ENCODE measurements around the gene TPH2.

DNA sequence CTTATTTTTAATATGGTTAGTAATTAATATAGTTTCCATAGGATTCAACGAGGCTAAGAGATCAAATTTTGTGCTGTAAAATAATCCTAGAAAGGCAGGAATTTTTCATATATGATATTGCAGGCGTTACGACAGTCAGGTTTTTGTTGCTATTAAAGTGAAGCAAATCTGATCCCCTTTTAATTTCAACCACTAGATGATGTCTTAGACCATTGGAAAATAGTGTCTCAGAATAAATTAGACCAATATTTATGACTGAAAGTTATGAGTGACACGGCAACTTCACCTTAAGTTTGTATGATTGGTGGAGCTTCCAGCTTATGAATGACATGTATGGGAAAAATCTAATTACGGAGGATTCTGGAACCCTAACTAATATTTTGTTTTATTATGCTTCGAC, 2.5 kb downstream of the TPH2 start:
- TF ChIP-seq, protein P1, sequence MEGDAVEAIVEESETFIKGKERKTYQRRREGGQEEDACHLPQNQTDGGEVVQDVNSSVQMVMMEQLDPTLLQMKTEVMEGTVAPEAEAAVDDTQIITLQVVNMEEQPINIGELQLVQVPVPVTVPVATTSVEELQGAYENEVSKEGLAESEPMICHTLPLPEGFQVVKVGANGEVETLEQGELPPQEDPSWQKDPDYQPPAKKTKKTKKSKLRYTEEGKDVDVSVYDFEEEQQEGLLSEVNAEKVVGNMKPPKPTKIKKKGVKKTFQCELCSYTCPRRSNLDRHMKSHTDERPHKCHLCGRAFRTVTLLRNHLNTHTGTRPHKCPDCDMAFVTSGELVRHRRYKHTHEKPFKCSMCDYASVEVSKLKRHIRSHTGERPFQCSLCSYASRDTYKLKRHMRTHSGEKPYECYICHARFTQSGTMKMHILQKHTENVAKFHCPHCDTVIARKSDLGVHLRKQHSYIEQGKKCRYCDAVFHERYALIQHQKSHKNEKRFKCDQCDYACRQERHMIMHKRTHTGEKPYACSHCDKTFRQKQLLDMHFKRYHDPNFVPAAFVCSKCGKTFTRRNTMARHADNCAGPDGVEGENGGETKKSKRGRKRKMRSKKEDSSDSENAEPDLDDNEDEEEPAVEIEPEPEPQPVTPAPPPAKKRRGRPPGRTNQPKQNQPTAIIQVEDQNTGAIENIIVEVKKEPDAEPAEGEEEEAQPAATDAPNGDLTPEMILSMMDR (IDR thresholded peaks at IDR 0.05), result no peak
- TF ChIP-seq, protein P2, sequence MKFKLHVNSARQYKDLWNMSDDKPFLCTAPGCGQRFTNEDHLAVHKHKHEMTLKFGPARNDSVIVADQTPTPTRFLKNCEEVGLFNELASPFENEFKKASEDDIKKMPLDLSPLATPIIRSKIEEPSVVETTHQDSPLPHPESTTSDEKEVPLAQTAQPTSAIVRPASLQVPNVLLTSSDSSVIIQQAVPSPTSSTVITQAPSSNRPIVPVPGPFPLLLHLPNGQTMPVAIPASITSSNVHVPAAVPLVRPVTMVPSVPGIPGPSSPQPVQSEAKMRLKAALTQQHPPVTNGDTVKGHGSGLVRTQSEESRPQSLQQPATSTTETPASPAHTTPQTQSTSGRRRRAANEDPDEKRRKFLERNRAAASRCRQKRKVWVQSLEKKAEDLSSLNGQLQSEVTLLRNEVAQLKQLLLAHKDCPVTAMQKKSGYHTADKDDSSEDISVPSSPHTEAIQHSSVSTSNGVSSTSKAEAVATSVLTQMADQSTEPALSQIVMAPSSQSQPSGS (CRISPR knock-in tag; IDR thresholded peaks at IDR 0.05; ENCODE audit: borderline replicate concordance, low read depth), result no peak
- TF ChIP-seq FOXP1 (CRISPR knock-in tag; IDR thresholded peaks at IDR 0.05; ENCODE audit: borderline replicate concordance), result no peak
- TF ChIP-seq RORB (CRISPR knock-in tag; IDR thresholded peaks at IDR 0.05), result no peak
- TF ChIP-seq ATF1 (CRISPR knock-in tag; IDR thresholded peaks at IDR 0.05), result no peak
- no peak for TF ChIP-seq IRF2 (CRISPR knock-in tag; IDR thresholded peaks at IDR 0.05; ENCODE audit: borderline replicate concordance, low read depth)
- TF ChIP-seq, protein P3, sequence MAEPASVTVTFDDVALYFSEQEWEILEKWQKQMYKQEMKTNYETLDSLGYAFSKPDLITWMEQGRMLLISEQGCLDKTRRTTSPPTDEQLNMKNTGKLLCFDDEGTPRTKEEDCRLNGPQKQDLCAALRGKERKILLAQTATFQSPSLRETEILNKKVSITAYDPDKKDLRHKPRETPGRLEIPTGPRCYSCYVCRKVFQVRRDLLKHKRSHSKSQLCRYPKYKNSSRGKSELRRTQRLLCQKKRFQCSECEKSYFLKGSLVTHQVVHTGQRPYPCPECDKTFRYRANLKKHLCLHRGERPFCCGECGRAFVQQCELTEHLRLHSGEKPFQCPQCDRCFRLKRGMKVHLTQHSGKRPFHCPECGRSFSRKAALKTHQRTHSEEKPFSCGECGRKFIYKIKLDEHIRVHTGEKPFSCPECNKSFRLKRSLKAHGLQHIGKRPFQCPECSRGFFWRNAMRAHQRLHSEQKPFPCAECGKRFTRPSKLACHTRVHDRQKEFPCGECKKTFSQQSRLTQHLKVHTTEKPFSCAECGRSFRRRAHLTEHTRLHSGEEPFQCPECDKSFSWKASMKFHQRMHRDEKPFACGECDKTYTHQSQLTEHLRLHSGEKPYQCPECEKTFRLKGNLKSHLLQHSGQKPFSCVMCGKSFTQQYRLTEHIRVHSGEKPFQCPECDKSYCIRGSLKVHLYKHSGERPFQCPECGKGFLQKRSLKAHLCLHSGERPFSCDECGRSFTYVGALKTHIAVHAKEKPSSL (CRISPR knock-in tag; conservative IDR thresholded peaks at IDR 0.05), result no peak
- no peak for TF ChIP-seq SP1 (CRISPR knock-in tag; conservative IDR thresholded peaks at IDR 0.05)
- TF ChIP-seq ZNF416 (CRISPR knock-in tag; IDR thresholded peaks at IDR 0.05), result no peak
- TF ChIP-seq, protein P4, sequence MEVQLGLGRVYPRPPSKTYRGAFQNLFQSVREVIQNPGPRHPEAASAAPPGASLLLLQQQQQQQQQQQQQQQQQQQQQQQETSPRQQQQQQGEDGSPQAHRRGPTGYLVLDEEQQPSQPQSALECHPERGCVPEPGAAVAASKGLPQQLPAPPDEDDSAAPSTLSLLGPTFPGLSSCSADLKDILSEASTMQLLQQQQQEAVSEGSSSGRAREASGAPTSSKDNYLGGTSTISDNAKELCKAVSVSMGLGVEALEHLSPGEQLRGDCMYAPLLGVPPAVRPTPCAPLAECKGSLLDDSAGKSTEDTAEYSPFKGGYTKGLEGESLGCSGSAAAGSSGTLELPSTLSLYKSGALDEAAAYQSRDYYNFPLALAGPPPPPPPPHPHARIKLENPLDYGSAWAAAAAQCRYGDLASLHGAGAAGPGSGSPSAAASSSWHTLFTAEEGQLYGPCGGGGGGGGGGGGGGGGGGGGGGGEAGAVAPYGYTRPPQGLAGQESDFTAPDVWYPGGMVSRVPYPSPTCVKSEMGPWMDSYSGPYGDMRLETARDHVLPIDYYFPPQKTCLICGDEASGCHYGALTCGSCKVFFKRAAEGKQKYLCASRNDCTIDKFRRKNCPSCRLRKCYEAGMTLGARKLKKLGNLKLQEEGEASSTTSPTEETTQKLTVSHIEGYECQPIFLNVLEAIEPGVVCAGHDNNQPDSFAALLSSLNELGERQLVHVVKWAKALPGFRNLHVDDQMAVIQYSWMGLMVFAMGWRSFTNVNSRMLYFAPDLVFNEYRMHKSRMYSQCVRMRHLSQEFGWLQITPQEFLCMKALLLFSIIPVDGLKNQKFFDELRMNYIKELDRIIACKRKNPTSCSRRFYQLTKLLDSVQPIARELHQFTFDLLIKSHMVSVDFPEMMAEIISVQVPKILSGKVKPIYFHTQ (CRISPR knock-in tag; IDR thresholded peaks at IDR 0.05), result no peak

All from WTC11 (cell line).